ENCODE data around the gene NFAT5. TPM values are rescaled to one million over a fixed set of nuclear protein-coding genes. Genes with fewer than 3 reads are reported as not detected.
"Not testable (repeated sequence)": the region's sequence is repeated elsewhere in the genome, so short reads cannot be mapped to it uniquely, and the experiment has no call there.

The NFAT5 gene
- total RNA-seq, 1 donor from 2014 or later = 14.3 TPM

GRCh38 chr16:69555867-69556266, 9.9 kb upstream of the NFAT5 start:
- H3K4me1 Mint-ChIP-seq = peaks cover 6% of the 10 kb centered on the region
- H3K4me3 Mint-ChIP-seq = no peak overlapping the region
- H3K36me3 Mint-ChIP-seq = peaks cover 1% of the 10 kb centered on the region
- DNase-seq (ENCODE audit: low spot score) = no peak
- H3K27me3 Mint-ChIP-seq (ENCODE audit: insufficient read depth, low read depth) = peaks cover 8% of the 10 kb centered on the region
- Histone ChIP-seq H3K27ac (no peak overlapping the region), H3K4me1 (no peaks in the 10 kb centered on the region), H4K20me1 (ENCODE audit: low read depth) (no peaks in the 10 kb centered on the region), H3K79me2 (ENCODE audit: low read depth) (no peaks in the 10 kb centered on the region), H3K27me3 (no peaks in the 10 kb centered on the region), H3F3A (ENCODE audit: low read depth) (no peaks in the 10 kb centered on the region), H2AFZ (replicated peaks) (no peak overlapping the region), H3K36me3 (no peaks in the 10 kb centered on the region), H3K4me2 (no peak overlapping the region), H3K9ac (no peak overlapping the region), H3K4me3 (no peak overlapping the region), H3K9me3 (ENCODE audit: low read depth) (no peaks in the 10 kb centered on the region)
- TF ChIP-seq EZH2phosphoT487 (IDR thresholded peaks at IDR 0.05) (no peak), EZH2 (IDR thresholded peaks at IDR 0.05) (no peak), CTCF (IDR thresholded peaks at IDR 0.05) (no peak)
- H3K9me3 Mint-ChIP-seq = no peaks in the 10 kb centered on the region
- H3K27ac Mint-ChIP-seq = no peak overlapping the region

- H3K9me3 Mint-ChIP-seq = no peaks in the 10 kb centered on the region
- peaks cover 5% of the 10 kb centered on the region for H4K20me1 ChIP-seq (ENCODE audit: low read depth)
- DNase-seq (ENCODE audit: low spot score) = no peak
- H3K36me3 Mint-ChIP-seq = peaks cover 1% of the 10 kb centered on the region
- peaks cover 7% of the 10 kb centered on the region for H3K27me3 ChIP-seq
- H3K79me2 ChIP-seq (ENCODE audit: low read depth) = no peaks in the 10 kb centered on the region
- H3K9ac ChIP-seq = no peak overlapping the region
- no peak overlapping the region for H3K4me3 Mint-ChIP-seq
- peaks cover 18% of the 10 kb centered on the region for H3F3A ChIP-seq (ENCODE audit: low read depth)
- TF ChIP-seq EZH2phosphoT487 (IDR thresholded peaks at IDR 0.05) (no peak), CTCF (IDR thresholded peaks at IDR 0.05) (no peak), EZH2 (IDR thresholded peaks at IDR 0.05) (no peak)
- no peaks in the 10 kb centered on the region for H3K9me3 ChIP-seq (ENCODE audit: low read depth)
- no peak overlapping the region for H3K27ac Mint-ChIP-seq
- no peak overlapping the region for H3K27ac ChIP-seq
- H3K4me1 Mint-ChIP-seq = peaks cover 16% of the 10 kb centered on the region
- H3K4me1 ChIP-seq = peaks cover 2% of the 10 kb centered on the region
- no peaks in the 10 kb centered on the region for H3K36me3 ChIP-seq
- no peak overlapping the region for H3K4me3 ChIP-seq
- no peak overlapping the region for H2AFZ ChIP-seq (replicated peaks)
- peaks cover 4% of the 10 kb centered on the region for H3K27me3 Mint-ChIP-seq (ENCODE audit: insufficient read depth, low read depth)
- H3K4me2 ChIP-seq = no peak overlapping the region
Measured at GRCh38 chr16:69559164-69559563, 6.6 kb upstream of the NFAT5 start.

- DNase-seq (ENCODE audit: low spot score); H3K27ac ChIP-seq; H3K36me3 Mint-ChIP-seq; H3K27me3 Mint-ChIP-seq (ENCODE audit: insufficient read depth, low read depth); H2AFZ ChIP-seq (replicated peaks); H3K79me2 ChIP-seq (ENCODE audit: low read depth); H3K27me3 ChIP-seq; H3K27ac Mint-ChIP-seq; H3K9me3 ChIP-seq (ENCODE audit: low read depth); H3K9ac ChIP-seq; H3K9me3 Mint-ChIP-seq; H3K4me3 Mint-ChIP-seq; H3K36me3 ChIP-seq; H3K4me2 ChIP-seq; H3K4me3 ChIP-seq: not testable (repeated sequence)
- H3K4me1 Mint-ChIP-seq = peaks cover 26% of the 10 kb centered on the region
- Histone ChIP-seq H3K4me1 (peaks cover 12% of the 10 kb centered on the region), H3F3A (ENCODE audit: low read depth) (peaks cover 38% of the 10 kb centered on the region), H4K20me1 (ENCODE audit: low read depth) (peaks cover 11% of the 10 kb centered on the region)
Measured at GRCh38 chr16:69561367-69561766, 4.4 kb upstream of the NFAT5 start.

GRCh38 chr16:69561901-69562300, 3.9 kb upstream of the NFAT5 start:
- no peaks in the 10 kb centered on the region for H3K9me3 Mint-ChIP-seq
- H3K4me3 ChIP-seq = no peak overlapping the region
- no peak for TF ChIP-seq CTCF (IDR thresholded peaks at IDR 0.05)
- TF ChIP-seq EZH2phosphoT487 (IDR thresholded peaks at IDR 0.05) = no peak
- TF ChIP-seq EZH2 (IDR thresholded peaks at IDR 0.05) = no peak
- no peak overlapping the region for H2AFZ ChIP-seq (replicated peaks)
- H3K27me3 ChIP-seq = peaks cover 7% of the 10 kb centered on the region
- H3F3A ChIP-seq (ENCODE audit: low read depth) = peaks cover 43% of the 10 kb centered on the region
- H3K27me3 Mint-ChIP-seq (ENCODE audit: insufficient read depth, low read depth) = peaks cover 3% of the 10 kb centered on the region
- H3K36me3 Mint-ChIP-seq = peaks cover 1% of the 10 kb centered on the region
- H3K27ac ChIP-seq = no peak overlapping the region
- peaks cover 11% of the 10 kb centered on the region for H4K20me1 ChIP-seq (ENCODE audit: low read depth)
- H3K27ac Mint-ChIP-seq = no peak overlapping the region
- peaks cover 4% of the 10 kb centered on the region for H3K79me2 ChIP-seq (ENCODE audit: low read depth)
- H3K9me3 ChIP-seq (ENCODE audit: low read depth) = no peaks in the 10 kb centered on the region
- no peak overlapping the region for H3K9ac ChIP-seq
- no peak overlapping the region for H3K4me3 Mint-ChIP-seq
- peaks cover 12% of the 10 kb centered on the region for H3K4me1 ChIP-seq
- H3K4me1 Mint-ChIP-seq = peaks cover 26% of the 10 kb centered on the region
- no peak overlapping the region for H3K4me2 ChIP-seq
- no peak for DNase-seq (ENCODE audit: low spot score)
- no peaks in the 10 kb centered on the region for H3K36me3 ChIP-seq

Measured in neural progenitor cell (in vitro differentiated cells).